ENCODE data around the gene PTGER2.

Gene PTGER2

GRCh38 chr14:52305014-52305413 is 9.1 kb upstream of the PTGER2 start:
- DNase-seq (ENCODE audit: low spot score), result no peak

GRCh38 chr14:52307376-52307775 is 6.7 kb upstream of the PTGER2 start:
- DNase-seq (ENCODE audit: low spot score), result no peak

- no peak for DNase-seq (ENCODE audit: low spot score)
Measured at GRCh38 chr14:52307905-52308304, 6.2 kb upstream of the PTGER2 start.

- DNase-seq (ENCODE audit: low spot score), result no peak
Measured at GRCh38 chr14:52310541-52310940, 3.6 kb upstream of the PTGER2 start.

- no peak for DNase-seq (ENCODE audit: low spot score)
Measured at GRCh38 chr14:52312931-52313355, 1.2 kb upstream of the PTGER2 start.

- no peak for DNase-seq (ENCODE audit: low spot score)
Measured at GRCh38 chr14:52313462-52313861, 650 bp upstream of the PTGER2 start.

GRCh38 chr14:52314595-52315354 is 663 bp downstream of the PTGER2 start:
- DNase-seq (ENCODE audit: low spot score), result no peak

GRCh38 chr14:52315355-52315718 is 1.2 kb downstream of the PTGER2 start:
- DNase-seq (ENCODE audit: low spot score), result no peak

GRCh38 chr14:52318062-52318461 is 4.0 kb downstream of the PTGER2 start:
- no peak for DNase-seq (ENCODE audit: low spot score)

- DNase-seq (ENCODE audit: low spot score), result no peak
Measured at GRCh38 chr14:52318826-52319645, 4.9 kb downstream of the PTGER2 start.

GRCh38 chr14:52319919-52320318 is 5.8 kb downstream of the PTGER2 start:
- no peak for DNase-seq (ENCODE audit: low spot score)

- DNase-seq (ENCODE audit: low spot score), result no peak
Measured at GRCh38 chr14:52325126-52325525, 11.0 kb downstream of the PTGER2 start.

GRCh38 chr14:52325630-52326029 is 11.5 kb downstream of the PTGER2 start:
- DNase-seq (ENCODE audit: low spot score), result no peak

- DNase-seq (ENCODE audit: low spot score), result no peak
Measured at GRCh38 chr14:52327374-52328226, 13.5 kb downstream of the PTGER2 start.

GRCh38 chr14:52328276-52328675 is 14.2 kb downstream of the PTGER2 start:
- DNase-seq (ENCODE audit: low spot score), result no peak

- DNase-seq (ENCODE audit: low spot score), result no peak
Measured at GRCh38 chr14:52329678-52330369, 15.7 kb downstream of the PTGER2 start.

GRCh38 chr14:52332269-52332668 is 18.2 kb downstream of the PTGER2 start:
- DNase-seq (ENCODE audit: low spot score), result no peak

GRCh38 chr14:52333108-52333507 is 19.0 kb downstream of the PTGER2 start:
- no peak for DNase-seq (ENCODE audit: low spot score)

GRCh38 chr14:52333823-52334657 is 19.9 kb downstream of the PTGER2 start:
- DNase-seq (ENCODE audit: low spot score), result no peak

- DNase-seq (ENCODE audit: low spot score), result no peak
Measured at GRCh38 chr14:52336241-52336640, 22.1 kb downstream of the PTGER2 start.
